ENCODE measurements around the gene ATG4B.

ATG4B gene

GRCh38 chr2:241706537-241706936 lies 69.0 kb downstream of the ATG4B start:
- Histone ChIP-seq H3K36me3 (ENCODE audit: insufficient read depth, low read length) (peaks cover 68% of the 10 kb centered on the region), H3K9ac (ENCODE audit: low read depth, low read length) (no peak overlapping the region)
- no peak for ATAC-seq (ENCODE audit: insufficient read depth, low read depth)

GRCh38 chr2:241708879-241709278 lies 71.4 kb downstream of the ATG4B start:
- ATAC-seq (ENCODE audit: insufficient read depth, low read depth) (no peak), DNase-seq (no peak)
- Histone ChIP-seq H4K20me1 (ENCODE audit: insufficient read depth, low read length) (0 out of 2 replicates have a peak, but pooled peaks cover 2% of the 10 kb centered on the region), H3K36me3 (ENCODE audit: insufficient read depth, low read length) (peaks cover 87% of the 10 kb centered on the region), H3K27ac (ENCODE audit: low read length) (no peak overlapping the region), H3K27me3 (ENCODE audit: insufficient read depth, low read length, poor library complexity) (no peaks in the 10 kb centered on the region), H3K9ac (ENCODE audit: low read depth, low read length) (no peak overlapping the region), H3K4me3 (ENCODE audit: low read depth in 1 of 2, low read length in 2 of 2) (no peak overlapping the region), H3K4me1 (ENCODE audit: insufficient read depth, low read length) (no peaks in the 10 kb centered on the region), H3K9me3 (ENCODE audit: insufficient read depth, low read length, severe bottlenecking) (peaks cover 13% of the 10 kb centered on the region), H3K4me2 (ENCODE audit: insufficient read depth, low read length) (no peak overlapping the region), H2AFZ (ENCODE audit: low read depth, low read length) (no peak overlapping the region), H3K79me2 (ENCODE audit: insufficient read depth, low read length) (peaks cover 13% of the 10 kb centered on the region)
- no peak for TF ChIP-seq EZH2 (IDR thresholded peaks at IDR 0.05; ENCODE audit: borderline replicate concordance, low read depth, low read length, severe bottlenecking)
- TF ChIP-seq CTCF (IDR thresholded peaks at IDR 0.05; ENCODE audit: borderline replicate concordance, extremely low read depth, low read length, poor library complexity, severe bottlenecking), result no peak

More at GRCh38 chr2:241706537-241706936, 69.0 kb downstream of the ATG4B start:
- no peak overlapping the region for H3K4me2 ChIP-seq (ENCODE audit: insufficient read depth, low read length)
- TF ChIP-seq EZH2 (IDR thresholded peaks at IDR 0.05; ENCODE audit: borderline replicate concordance, low read depth, low read length, severe bottlenecking) (no peak), CTCF (IDR thresholded peaks at IDR 0.05; ENCODE audit: borderline replicate concordance, extremely low read depth, low read length, poor library complexity, severe bottlenecking) (no peak)
- H3K27ac ChIP-seq (ENCODE audit: low read length), result no peak overlapping the region
- H3K27me3 ChIP-seq (ENCODE audit: insufficient read depth, low read length, poor library complexity), result no peaks in the 10 kb centered on the region
- H3K9me3 ChIP-seq (ENCODE audit: insufficient read depth, low read length, severe bottlenecking), result peaks cover 13% of the 10 kb centered on the region
- no peak for DNase-seq
- peaks cover 14% of the 10 kb centered on the region for H4K20me1 ChIP-seq (ENCODE audit: insufficient read depth, low read length)
- H3K79me2 ChIP-seq (ENCODE audit: insufficient read depth, low read length), result peaks cover 30% of the 10 kb centered on the region
- H3K4me3 ChIP-seq (ENCODE audit: low read depth in 1 of 2, low read length in 2 of 2), result no peak overlapping the region
- H2AFZ ChIP-seq (ENCODE audit: low read depth, low read length), result no peak overlapping the region
- H3K4me1 ChIP-seq (ENCODE audit: insufficient read depth, low read length), result peaks cover 9% of the 10 kb centered on the region

- no peaks in the 10 kb centered on the region for H3K4me1 ChIP-seq (ENCODE audit: insufficient read depth, low read length)
- H3K9ac ChIP-seq (ENCODE audit: low read depth, low read length), result no peak overlapping the region
- TF ChIP-seq CTCF (IDR thresholded peaks at IDR 0.05; ENCODE audit: borderline replicate concordance, extremely low read depth, low read length, poor library complexity, severe bottlenecking) (no peak), EZH2 (IDR thresholded peaks at IDR 0.05; ENCODE audit: borderline replicate concordance, low read depth, low read length, severe bottlenecking) (no peak)
- H3K27me3 ChIP-seq (ENCODE audit: insufficient read depth, low read length, poor library complexity), result no peaks in the 10 kb centered on the region
- H3K4me2 ChIP-seq (ENCODE audit: insufficient read depth, low read length), result no peak overlapping the region
- H3K27ac ChIP-seq (ENCODE audit: low read length), result no peak overlapping the region
- no peaks in the 10 kb centered on the region for H4K20me1 ChIP-seq (ENCODE audit: insufficient read depth, low read length)
- ATAC-seq (ENCODE audit: insufficient read depth, low read depth) (no peak), DNase-seq (no peak)
- no peaks in the 10 kb centered on the region; the same call in 1 of the 2 replicates for H3K79me2 ChIP-seq (ENCODE audit: insufficient read depth, low read length)
- no peak overlapping the region for H2AFZ ChIP-seq (ENCODE audit: low read depth, low read length)
- H3K36me3 ChIP-seq (ENCODE audit: insufficient read depth, low read length), result peaks cover 87% of the 10 kb centered on the region
- peaks cover 24% of the 10 kb centered on the region for H3K9me3 ChIP-seq (ENCODE audit: insufficient read depth, low read length, severe bottlenecking)
- no peak overlapping the region for H3K4me3 ChIP-seq (ENCODE audit: low read depth in 1 of 2, low read length in 2 of 2)
Observed at GRCh38 chr2:241719093-241719492, 81.6 kb downstream of the ATG4B start.

- Histone ChIP-seq H3K27me3 (ENCODE audit: insufficient read depth, low read length, poor library complexity) (no peaks in the 10 kb centered on the region), H3K79me2 (ENCODE audit: insufficient read depth, low read length) (no peaks in the 10 kb centered on the region), H3K4me1 (ENCODE audit: insufficient read depth, low read length) (no peaks in the 10 kb centered on the region), H3K4me3 (ENCODE audit: low read depth in 1 of 2, low read length in 2 of 2) (no peak overlapping the region), H4K20me1 (ENCODE audit: insufficient read depth, low read length) (no peaks in the 10 kb centered on the region), H3K27ac (ENCODE audit: low read length) (no peak overlapping the region), H3K4me2 (ENCODE audit: insufficient read depth, low read length) (no peak overlapping the region), H3K9ac (ENCODE audit: low read depth, low read length) (no peak overlapping the region), H3K9me3 (ENCODE audit: insufficient read depth, low read length, severe bottlenecking) (peaks cover 24% of the 10 kb centered on the region), H3K36me3 (ENCODE audit: insufficient read depth, low read length) (peaks cover 87% of the 10 kb centered on the region), H2AFZ (ENCODE audit: low read depth, low read length) (no peak overlapping the region)
- no peak for ATAC-seq (ENCODE audit: insufficient read depth, low read depth)
- DNase-seq, result no peak
- TF ChIP-seq EZH2 (IDR thresholded peaks at IDR 0.05; ENCODE audit: borderline replicate concordance, low read depth, low read length, severe bottlenecking) (no peak), CTCF (IDR thresholded peaks at IDR 0.05; ENCODE audit: borderline replicate concordance, extremely low read depth, low read length, poor library complexity, severe bottlenecking) (no peak)
Observed at GRCh38 chr2:241720099-241720498, 82.6 kb downstream of the ATG4B start.
